GM19099 (cell line): Measurements from ENCODE around the gene GLYR1.

Source experiments
- POLR2A ChIP-seq: IDR thresholded peaks from 3 replicates; pipeline ENCODE4 v1.6.1; 2011; ENCODE audit warnings: low read depth; ENCODE audit not compliant: insufficient read length; ENCODE audit errors: extremely low read depth

Gene GLYR1

GRCh38 chr16:4865231-4865860 lies 18.3 kb upstream of the GLYR1 start:
- TF ChIP-seq POLR2A: no peak

GRCh38 chr16:4864728-4865127 lies 17.6 kb upstream of the GLYR1 start:
- TF ChIP-seq POLR2A: no peak

- no peak for TF ChIP-seq POLR2A
These were observed 15.6 kb upstream of the GLYR1 start for GRCh38 chr16:4862639-4863038.

- no peak for TF ChIP-seq POLR2A
These were observed 13.7 kb upstream of the GLYR1 start for GRCh38 chr16:4860727-4861342.

- no peak for TF ChIP-seq POLR2A
These were observed 12.8 kb upstream of the GLYR1 start for GRCh38 chr16:4859900-4860255.

GRCh38 chr16:4859190-4859899 lies 12.3 kb upstream of the GLYR1 start:
- TF ChIP-seq POLR2A: no peak

GRCh38 chr16:4855804-4856203 lies 8.7 kb upstream of the GLYR1 start:
- TF ChIP-seq POLR2A: no peak

- TF ChIP-seq POLR2A: no peak
These were observed 8.3 kb upstream of the GLYR1 start for GRCh38 chr16:4855371-4855770.

- TF ChIP-seq POLR2A: no peak
These were observed 5.3 kb upstream of the GLYR1 start for GRCh38 chr16:4852221-4852872.

GRCh38 chr16:4850211-4850610 lies 3.1 kb upstream of the GLYR1 start:
- no peak for TF ChIP-seq POLR2A

- no peak for TF ChIP-seq POLR2A
These were observed 893 bp upstream of the GLYR1 start for GRCh38 chr16:4847774-4848587.

GRCh38 chr16:4846503-4846900 lies 586 bp downstream of the GLYR1 start:
- no peak for TF ChIP-seq POLR2A

GRCh38 chr16:4840984-4841383 lies 6.1 kb downstream of the GLYR1 start:
- TF ChIP-seq POLR2A: no peak

- no peak for TF ChIP-seq POLR2A
These were observed 7.1 kb downstream of the GLYR1 start for GRCh38 chr16:4839942-4840341.
